ENCODE measurements around the gene RO60.

DNA sequence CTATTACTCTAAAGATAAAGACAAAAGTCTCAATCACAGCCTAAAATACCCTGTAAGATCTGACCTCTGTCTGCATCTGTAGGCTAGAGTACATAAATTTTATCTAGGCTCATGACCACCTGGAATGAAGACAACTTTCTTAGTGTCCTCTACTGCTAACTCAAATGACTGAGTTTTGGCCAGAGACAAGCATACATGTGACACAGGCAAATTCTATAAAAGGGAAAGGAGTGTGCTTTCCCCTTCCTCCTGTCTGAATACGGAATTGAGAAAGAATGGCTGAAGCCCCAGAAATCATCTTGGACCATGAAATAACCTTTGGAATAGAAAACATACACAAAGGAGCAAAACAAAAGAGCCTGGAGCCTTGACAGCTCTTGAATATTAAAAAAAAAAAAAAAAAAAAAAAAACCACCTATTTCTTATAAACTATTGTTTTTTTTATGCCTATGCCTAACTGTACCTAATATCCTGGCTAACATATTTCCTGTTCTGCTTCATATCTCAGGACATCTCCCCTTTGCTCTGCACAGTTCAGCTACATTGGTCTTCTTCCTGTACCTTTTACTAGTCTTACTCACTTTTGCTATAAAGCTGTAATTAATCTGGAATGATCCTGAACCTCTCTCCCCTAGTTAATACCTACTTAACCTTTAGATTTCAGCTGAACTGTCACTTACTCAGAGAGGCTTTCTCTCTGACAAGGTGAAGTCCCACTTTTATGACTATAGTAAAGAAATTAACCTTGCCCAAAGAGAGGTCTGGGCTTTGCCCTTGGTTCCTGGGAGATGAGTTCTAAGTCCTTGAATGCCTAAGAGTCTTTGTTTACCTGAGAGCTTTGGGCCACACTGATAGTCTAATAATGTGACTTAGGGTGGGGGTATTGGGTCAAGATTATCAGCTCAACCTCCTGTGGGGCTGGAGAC, 16.4 kb upstream of the RO60 start:
- TF ChIP-seq, protein P1, sequence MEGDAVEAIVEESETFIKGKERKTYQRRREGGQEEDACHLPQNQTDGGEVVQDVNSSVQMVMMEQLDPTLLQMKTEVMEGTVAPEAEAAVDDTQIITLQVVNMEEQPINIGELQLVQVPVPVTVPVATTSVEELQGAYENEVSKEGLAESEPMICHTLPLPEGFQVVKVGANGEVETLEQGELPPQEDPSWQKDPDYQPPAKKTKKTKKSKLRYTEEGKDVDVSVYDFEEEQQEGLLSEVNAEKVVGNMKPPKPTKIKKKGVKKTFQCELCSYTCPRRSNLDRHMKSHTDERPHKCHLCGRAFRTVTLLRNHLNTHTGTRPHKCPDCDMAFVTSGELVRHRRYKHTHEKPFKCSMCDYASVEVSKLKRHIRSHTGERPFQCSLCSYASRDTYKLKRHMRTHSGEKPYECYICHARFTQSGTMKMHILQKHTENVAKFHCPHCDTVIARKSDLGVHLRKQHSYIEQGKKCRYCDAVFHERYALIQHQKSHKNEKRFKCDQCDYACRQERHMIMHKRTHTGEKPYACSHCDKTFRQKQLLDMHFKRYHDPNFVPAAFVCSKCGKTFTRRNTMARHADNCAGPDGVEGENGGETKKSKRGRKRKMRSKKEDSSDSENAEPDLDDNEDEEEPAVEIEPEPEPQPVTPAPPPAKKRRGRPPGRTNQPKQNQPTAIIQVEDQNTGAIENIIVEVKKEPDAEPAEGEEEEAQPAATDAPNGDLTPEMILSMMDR (IDR thresholded peaks at IDR 0.05; ENCODE audit: low read length) = no peak
- TF ChIP-seq EZH2 (IDR thresholded peaks at IDR 0.05; ENCODE audit: borderline replicate concordance, low read length) = no peak
